HFFc6 (cell line): Measurements from ENCODE around the gene FBN3. TPM values are rescaled to one million over a fixed set of nuclear protein-coding genes. Genes with fewer than 3 reads are reported as not detected.

Source experiments
- DNase-seq: peaks from one replicate; pipeline ENCODE4 v3.0.0-alpha.2; 2018
- H3K27ac Mint-ChIP-seq: 2 replicates; pipeline ENCODE4 v1.8.0; 2020; ENCODE audit warnings: mild to moderate bottlenecking, mixed read lengths
- H3K27me3 Mint-ChIP-seq: 2 replicates; pipeline ENCODE4 v1.8.0; 2021; ENCODE audit warnings: mild to moderate bottlenecking, moderate library complexity, mixed read lengths; ENCODE audit not compliant: insufficient read depth
- H3K36me3 Mint-ChIP-seq: 2 replicates; pipeline ENCODE4 v1.8.0; 2021; ENCODE audit warnings: low read depth, mixed read lengths
- H3K4me1 Mint-ChIP-seq: 2 replicates; pipeline ENCODE4 v1.8.0; 2020; ENCODE audit warnings: low read depth, mixed read lengths
- H3K4me3 Mint-ChIP-seq: 2 replicates; pipeline ENCODE4 v1.8.0; 2020; ENCODE audit warnings: mild to moderate bottlenecking, moderate library complexity, mixed read lengths
- H3K9me3 Mint-ChIP-seq: 2 replicates; pipeline ENCODE4 v1.8.0; 2020; ENCODE audit warnings: mild to moderate bottlenecking, mixed read lengths
- CTCF ChIP-seq: fragments of 200-600 bp; sonication (generic); IDR thresholded peaks from 2 replicates; pipeline ENCODE4 v1.5.0; 2021; ENCODE audit warnings: antibody characterized with exemption, mild to moderate bottlenecking
- total RNA-seq, 6 experiments: library from RNA; stranded (reverse); fragmentation: NEBNext Ultra II Directional; extraction: Animal tissue kit (Norgen Biotek cat#: 25700); gene quantifications; 2 replicates in 1 of 6; 3 replicates in 5 of 6; pipeline ENCODE4 v1.2.3, GENCODE V29; 2021

FBN3 gene
- total RNA-seq, 6 experiments from 2014 or later: not detected

- Mint-ChIP-seq H3K9me3 (peaks cover 43% of the 10 kb centered on the region), H3K27ac (no peak overlapping the region), H3K4me3 (no peak overlapping the region), H3K4me1 (no peaks in the 10 kb centered on the region), H3K36me3 (no peaks in the 10 kb centered on the region), H3K27me3 (peaks cover 8% of the 10 kb centered on the region)
- TF ChIP-seq CTCF: no peak
- DNase-seq: no peak
These were observed 55.1 kb downstream of the FBN3 start for GRCh38 chr19:8094336-8094735.

- Mint-ChIP-seq H3K27ac (no peak overlapping the region), H3K36me3 (no peaks in the 10 kb centered on the region), H3K27me3 (peaks cover 8% of the 10 kb centered on the region)
These were observed 55.7 kb downstream of the FBN3 start for GRCh38 chr19:8093740-8094139.

GRCh38 chr19:8090950-8091349, 58.4 kb downstream of the FBN3 start:
- DNase-seq: no peak
- Mint-ChIP-seq H3K27ac (no peak overlapping the region), H3K27me3 (peaks cover 6% of the 10 kb centered on the region; the same call in 1 of the 2 replicates), H3K36me3 (no peaks in the 10 kb centered on the region), H3K4me1 (no peaks in the 10 kb centered on the region), H3K9me3 (peaks cover 27% of the 10 kb centered on the region), H3K4me3 (no peak overlapping the region)
- TF ChIP-seq CTCF: no peak

More at GRCh38 chr19:8093740-8094139, 55.7 kb downstream of the FBN3 start:
- H3K4me3 Mint-ChIP-seq: no peak overlapping the region
- H3K4me1 Mint-ChIP-seq: no peaks in the 10 kb centered on the region
- H3K9me3 Mint-ChIP-seq: peaks cover 43% of the 10 kb centered on the region
- no peak for DNase-seq
- TF ChIP-seq CTCF: no peak

GRCh38 chr19:8089664-8090601, 59.5 kb downstream of the FBN3 start:
- Mint-ChIP-seq H3K27me3 (peaks cover 8% of the 10 kb centered on the region), H3K9me3 (peaks cover 18% of the 10 kb centered on the region), H3K27ac (no peak overlapping the region), H3K36me3 (no peaks in the 10 kb centered on the region), H3K4me3 (no peak overlapping the region), H3K4me1 (no peaks in the 10 kb centered on the region)
- TF ChIP-seq CTCF: no peak
- no peak for DNase-seq

GRCh38 chr19:8088752-8089663, 60.4 kb downstream of the FBN3 start:
- Mint-ChIP-seq H3K36me3 (no peaks in the 10 kb centered on the region), H3K27me3 (peaks cover 7% of the 10 kb centered on the region), H3K4me3 (no peak overlapping the region), H3K9me3 (peaks cover 11% of the 10 kb centered on the region), H3K27ac (no peak overlapping the region), H3K4me1 (no peaks in the 10 kb centered on the region)
- DNase-seq: no peak
- no peak for TF ChIP-seq CTCF
